Bronchial epithelial cell (primary cell): ENCODE results near the gene RITA1. TPM values are rescaled to one million over a fixed set of nuclear protein-coding genes. Genes with fewer than 3 reads are reported as not detected.

Experiments used
- DNase-seq: peaks from one replicate; pipeline ENCODE4 v3.0.0-alpha.2; 2010; ENCODE audit warnings: low read depth
- FAIRE-seq: peaks from 2 replicates; lab custom pipeline; 2011; peaks lifted over from hg19 to GRCh38; lab: Jason Lieb, UNC
- H3K27me3 ChIP-seq: 2 replicates; pipeline ENCODE4 v1.5.1; 2011; ENCODE audit warnings: low read length; ENCODE audit not compliant: control insufficient read depth, insufficient read depth
- H3K36me3 ChIP-seq: 2 replicates; pipeline ENCODE4 v1.5.1; 2011; ENCODE audit warnings: low read length; ENCODE audit not compliant: control insufficient read depth, insufficient read depth
- H3K4me3 ChIP-seq: 2 replicates; pipeline ENCODE4 v1.5.1; 2011; ENCODE audit warnings: mild to moderate bottlenecking, low read depth, low read length, control low read depth
- CTCF ChIP-seq: IDR thresholded peaks from 2 replicates; pipeline ENCODE4 v1.5.1; 2011; ENCODE audit warnings: mild to moderate bottlenecking, moderate library complexity, low read length, control low read depth, inconsistent platforms; ENCODE audit not compliant: insufficient read depth, severe bottlenecking
- total RNA-seq: library from RNA; depleted of rRNA; stranded (reverse); fragments of >200 nt; gene quantifications from 2 replicates; pipeline ENCODE4 v1.2.1, GENCODE V29; 2014

The RITA1 gene
- total RNA-seq, 1 donor from 2014 or later = 17.6 TPM

- Histone ChIP-seq H3K27me3 (no peaks in the 10 kb centered on the region), H3K4me3 (no peak overlapping the region), H3K36me3 (no peaks in the 10 kb centered on the region)
- DNase-seq = no peak
- no peak for TF ChIP-seq CTCF
- FAIRE-seq = no peak
These were observed 22.1 kb downstream of the RITA1 start for GRCh38 chr12:113207613-113208040.

- no peak for TF ChIP-seq CTCF
- FAIRE-seq (no peak), DNase-seq (no peak)
- H3K27me3 ChIP-seq = no peaks in the 10 kb centered on the region
- H3K36me3 ChIP-seq = no peaks in the 10 kb centered on the region
- no peak overlapping the region for H3K4me3 ChIP-seq
These were observed 22.8 kb downstream of the RITA1 start for GRCh38 chr12:113208041-113208934.

GRCh38 chr12:113211160-113211559 is 25.6 kb downstream of the RITA1 start:
- no peak overlapping the region for H3K4me3 ChIP-seq
- no peak for TF ChIP-seq CTCF
- no peaks in the 10 kb centered on the region for H3K36me3 ChIP-seq
- no peak for FAIRE-seq
- DNase-seq = no peak
- no peaks in the 10 kb centered on the region for H3K27me3 ChIP-seq

GRCh38 chr12:113214895-113215400 is 29.4 kb downstream of the RITA1 start:
- TF ChIP-seq CTCF = no peak
- no peak for FAIRE-seq
- DNase-seq = peak; percentile 85
- no peaks in the 10 kb centered on the region for H3K27me3 ChIP-seq
- H3K36me3 ChIP-seq = no peaks in the 10 kb centered on the region
- H3K4me3 ChIP-seq = no peak overlapping the region

- no peak for FAIRE-seq
- no peaks in the 10 kb centered on the region for H3K27me3 ChIP-seq
- H3K4me3 ChIP-seq = no peak overlapping the region
- TF ChIP-seq CTCF = no peak
- H3K36me3 ChIP-seq = no peaks in the 10 kb centered on the region
- DNase-seq = no peak
These were observed 30.5 kb downstream of the RITA1 start for GRCh38 chr12:113216027-113216426.
